Endodermal cell (in vitro differentiated cells): ENCODE results near the gene IRF4. TPM values are rescaled to one million over a fixed set of nuclear protein-coding genes. Genes with fewer than 3 reads are reported as not detected.

Experiments
- DNase-seq: peaks from one replicate; pipeline ENCODE4 v3.0.0-alpha.2; 2017
- H3K27ac ChIP-seq: 2 replicates; pipeline ENCODE4 v1.5.1; 2013; ENCODE audit warnings: mild to moderate bottlenecking, low read depth, low read length, moderate library complexity
- H3K27me3 ChIP-seq: 2 replicates; pipeline ENCODE4 v1.6.1; 2013; ENCODE audit warnings: mild to moderate bottlenecking, low read length, moderate library complexity; ENCODE audit not compliant: insufficient read depth, control insufficient read depth, poor library complexity, severe bottlenecking
- H3K36me3 ChIP-seq: 2 replicates; pipeline ENCODE4 v1.7.0; 2013; ENCODE audit warnings: mild to moderate bottlenecking, low read length, moderate library complexity; ENCODE audit not compliant: control insufficient read depth, insufficient read depth
- H3K4me1 ChIP-seq: one replicate; pipeline ENCODE4 v1.7.0; 2013; ENCODE audit warnings: low read length; ENCODE audit not compliant: control insufficient read depth, insufficient read depth
- H3K4me3 ChIP-seq: 2 replicates; pipeline ENCODE4 v1.5.1; 2013; ENCODE audit warnings: mild to moderate bottlenecking, low read length, moderate library complexity
- H3K9ac ChIP-seq: 2 replicates; pipeline ENCODE4 v1.6.1; 2013; ENCODE audit warnings: mild to moderate bottlenecking, low read length, moderate library complexity; ENCODE audit not compliant: poor library complexity, severe bottlenecking; ENCODE audit errors: extremely low read depth
- H3K9me3 ChIP-seq: 2 replicates; pipeline ENCODE4 v1.6.1; 2013; ENCODE audit warnings: mild to moderate bottlenecking, low read length, moderate library complexity; ENCODE audit not compliant: control insufficient read depth
- H3K27ac Mint-ChIP-seq: 2 replicates; pipeline ENCODE4 v1.8.0; 2020; ENCODE audit warnings: mixed read lengths
- H3K27me3 Mint-ChIP-seq: 2 replicates; pipeline ENCODE4 v1.8.0; 2021; ENCODE audit warnings: mild to moderate bottlenecking, mixed read lengths; ENCODE audit not compliant: insufficient read depth
- H3K36me3 Mint-ChIP-seq: 2 replicates; pipeline ENCODE4 v1.8.0; 2020; ENCODE audit warnings: low read depth, mixed read lengths
- H3K4me1 Mint-ChIP-seq: 2 replicates; pipeline ENCODE4 v1.8.0; 2020; ENCODE audit warnings: mixed read lengths
- H3K4me3 Mint-ChIP-seq: 2 replicates; pipeline ENCODE4 v1.8.0; 2020; ENCODE audit warnings: mild to moderate bottlenecking, moderate library complexity, mixed read lengths
- H3K9me3 Mint-ChIP-seq: 2 replicates; pipeline ENCODE4 v1.8.0; 2020; ENCODE audit warnings: mild to moderate bottlenecking, mixed read lengths
- CTCF ChIP-seq: fragments of 200-600 bp; sonication (generic); conservative IDR thresholded peaks from 2 replicates; pipeline ENCODE4 v1.5.0; 2021; ENCODE audit warnings: antibody characterized with exemption, mild to moderate bottlenecking
- WGBS, 2 experiments: methylation state at CpG; one replicate each; pipeline versions ENCODE4 v1.1.5 to v1.1.7; 2013; ENCODE audit warnings: missing lambda C conversion rate in 2 of 2, mixed read lengths in 1 of 2; ENCODE audit not compliant: insufficient coverage in 1 of 2, insufficient read length in 1 of 2; 5-methylcytosine and 5-hydroxymethylcytosine counted together
- total RNA-seq, 2 donors: library from RNA; stranded (reverse); fragmentation: NEBNext Ultra II Directional in 1 of 2; extraction: Animal tissue kit (Norgen Biotek cat#: 25700) in 1 of 2; gene quantifications; 2 replicates in 1 of 2; 3 replicates in 1 of 2; pipeline ENCODE4 v1.2.1, GENCODE V29; 2021

The IRF4 gene
- total RNA-seq, 2 donors from 2014 or later: not detected

GRCh38 chr6:397056-397455, 5.5 kb downstream of the IRF4 start:
- 92 to 97% methylated on average over 10 to 13 of the region's 13 CpGs for WGBS, 2 experiments

GRCh38 chr6:397604-398003, 6.1 kb downstream of the IRF4 start:
- no peak for TF ChIP-seq CTCF
- peaks cover 61% of the 10 kb centered on the region for H3K27me3 Mint-ChIP-seq
- H3K4me1 Mint-ChIP-seq: peaks cover 5% of the 10 kb centered on the region

More at GRCh38 chr6:397056-397455, 5.5 kb downstream of the IRF4 start:
- no peak overlapping the region for H3K4me3 Mint-ChIP-seq
- H3K27ac ChIP-seq: no peak overlapping the region
- H3K36me3 Mint-ChIP-seq: no peaks in the 10 kb centered on the region
- TF ChIP-seq CTCF: no peak
- peaks cover 66% of the 10 kb centered on the region for H3K27me3 Mint-ChIP-seq
- peaks cover 58% of the 10 kb centered on the region for H3K27me3 ChIP-seq
- no peaks in the 10 kb centered on the region for H3K9me3 Mint-ChIP-seq
- H3K4me1 Mint-ChIP-seq: peaks cover 5% of the 10 kb centered on the region
- no peak overlapping the region for H3K27ac Mint-ChIP-seq
- no peak overlapping the region for H3K4me3 ChIP-seq
- no peaks in the 10 kb centered on the region for H3K9me3 ChIP-seq
- H3K9ac ChIP-seq: no peak overlapping the region
- no peaks in the 10 kb centered on the region for H3K36me3 ChIP-seq
- DNase-seq: no peak
- no peaks in the 10 kb centered on the region for H3K4me1 ChIP-seq

GRCh38 chr6:398065-398464, 6.5 kb downstream of the IRF4 start:
- TF ChIP-seq CTCF: no peak
- no peaks in the 10 kb centered on the region for H3K9me3 Mint-ChIP-seq
- no peak overlapping the region for H3K4me3 Mint-ChIP-seq
- H3K4me3 ChIP-seq: no peak overlapping the region
- H3K27ac Mint-ChIP-seq: no peak overlapping the region
- no peaks in the 10 kb centered on the region for H3K4me1 ChIP-seq
- no peaks in the 10 kb centered on the region for H3K36me3 Mint-ChIP-seq
- peaks cover 5% of the 10 kb centered on the region for H3K4me1 Mint-ChIP-seq
- 90 to 100% methylated on average over 1 to 2 of the region's 2 CpGs for WGBS, 2 experiments
- peaks cover 48% of the 10 kb centered on the region for H3K27me3 ChIP-seq
- no peaks in the 10 kb centered on the region for H3K36me3 ChIP-seq
- H3K27ac ChIP-seq: no peak overlapping the region
- no peak overlapping the region for H3K9ac ChIP-seq
- H3K9me3 ChIP-seq: no peaks in the 10 kb centered on the region
- no peak for DNase-seq
- H3K27me3 Mint-ChIP-seq: peaks cover 56% of the 10 kb centered on the region

More at GRCh38 chr6:397604-398003, 6.1 kb downstream of the IRF4 start:
- Histone ChIP-seq H3K9ac (no peak overlapping the region), H3K27me3 (peaks cover 53% of the 10 kb centered on the region), H3K4me1 (no peaks in the 10 kb centered on the region), H3K36me3 (no peaks in the 10 kb centered on the region), H3K9me3 (no peaks in the 10 kb centered on the region), H3K4me3 (no peak overlapping the region), H3K27ac (no peak overlapping the region)
- Mint-ChIP-seq H3K27ac (no peak overlapping the region), H3K36me3 (no peaks in the 10 kb centered on the region), H3K4me3 (no peak overlapping the region), H3K9me3 (no peaks in the 10 kb centered on the region)
- DNase-seq: no peak
- WGBS, 2 experiments: 82 to 100% methylated on average over 3 to 5 of the region's 5 CpGs
